ENCODE results near the gene NHERF2. TPM values are rescaled to one million over a fixed set of nuclear protein-coding genes. Genes with fewer than 3 reads are reported as not detected.

Gene NHERF2
- total and polyA plus RNA-seq, 11 donors: 124 to 496 (median 227) TPM

DNA sequence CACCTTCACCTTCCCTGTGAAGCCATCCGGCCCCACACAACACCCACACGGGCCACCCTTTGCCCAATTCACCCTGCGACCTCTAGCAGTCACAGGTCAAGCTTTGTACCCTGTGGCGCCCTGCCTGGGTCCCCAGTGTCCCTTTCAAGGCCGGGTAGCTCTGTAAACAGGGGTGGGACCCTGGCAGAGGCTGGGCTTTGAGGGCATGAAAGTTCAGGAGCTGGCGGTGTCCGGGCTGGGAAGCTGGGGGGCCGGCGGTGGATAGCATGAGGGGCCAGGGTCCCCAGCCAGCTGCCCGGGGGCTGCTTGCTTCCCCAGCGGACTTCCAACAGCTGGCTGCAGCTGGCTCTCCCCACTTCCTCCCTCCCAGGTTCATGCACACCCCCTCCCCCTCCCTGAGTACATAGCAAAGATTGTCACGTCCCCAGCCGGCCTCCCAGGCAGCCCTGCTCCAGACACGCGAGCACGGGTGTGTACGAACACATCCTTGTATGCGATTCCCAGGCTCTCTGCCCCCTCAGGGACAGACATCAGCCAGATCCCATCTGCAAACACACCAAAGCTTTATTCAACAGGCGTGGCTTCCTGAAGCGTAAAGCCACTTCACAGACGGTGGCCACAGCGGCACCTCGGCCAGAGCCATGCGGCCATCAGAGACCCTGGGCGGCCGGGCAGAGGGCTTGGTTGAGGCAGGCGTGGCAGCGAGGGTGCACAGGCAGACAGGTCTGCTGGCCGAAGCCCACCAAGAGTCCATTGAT is 12.8 kb downstream of the NHERF2 start:
- H3K9me3 ChIP-seq: no peaks in the 10 kb centered on the region
- H3K27ac ChIP-seq: peak overlapping the region; percentile 78 to 97 (median 94)
- H3K4me3 ChIP-seq: peak overlapping the region in 10 of 12 donors; percentile 11 to 91 (median 64)
- WGBS, 4 donors: 29 to 57% (median 49%) methylated on average over 10 to 29 of the region's 29 CpGs
- peaks cover 2 to 48% (median 23%) of the 10 kb centered on the region in 9 donors for H3K36me3 ChIP-seq
- peaks cover 11 to 98% (median 88%) of the 10 kb centered on the region in 12 donors for H3K4me1 ChIP-seq
- ATAC-seq (peak; percentile 43 to 69 (median 54)), DNase-seq (peak; percentile 90 to 96 (median 92))
- no peaks in the 10 kb centered on the region for H3K27me3 ChIP-seq
- no peak for TF ChIP-seq POLR2A (IDR thresholded peaks at IDR 0.05)
- TF ChIP-seq, protein P1, sequence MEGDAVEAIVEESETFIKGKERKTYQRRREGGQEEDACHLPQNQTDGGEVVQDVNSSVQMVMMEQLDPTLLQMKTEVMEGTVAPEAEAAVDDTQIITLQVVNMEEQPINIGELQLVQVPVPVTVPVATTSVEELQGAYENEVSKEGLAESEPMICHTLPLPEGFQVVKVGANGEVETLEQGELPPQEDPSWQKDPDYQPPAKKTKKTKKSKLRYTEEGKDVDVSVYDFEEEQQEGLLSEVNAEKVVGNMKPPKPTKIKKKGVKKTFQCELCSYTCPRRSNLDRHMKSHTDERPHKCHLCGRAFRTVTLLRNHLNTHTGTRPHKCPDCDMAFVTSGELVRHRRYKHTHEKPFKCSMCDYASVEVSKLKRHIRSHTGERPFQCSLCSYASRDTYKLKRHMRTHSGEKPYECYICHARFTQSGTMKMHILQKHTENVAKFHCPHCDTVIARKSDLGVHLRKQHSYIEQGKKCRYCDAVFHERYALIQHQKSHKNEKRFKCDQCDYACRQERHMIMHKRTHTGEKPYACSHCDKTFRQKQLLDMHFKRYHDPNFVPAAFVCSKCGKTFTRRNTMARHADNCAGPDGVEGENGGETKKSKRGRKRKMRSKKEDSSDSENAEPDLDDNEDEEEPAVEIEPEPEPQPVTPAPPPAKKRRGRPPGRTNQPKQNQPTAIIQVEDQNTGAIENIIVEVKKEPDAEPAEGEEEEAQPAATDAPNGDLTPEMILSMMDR (IDR thresholded peaks at IDR 0.05): no peak
- intact Hi-C loops (cut with DNase I): no loop called here

DNA sequence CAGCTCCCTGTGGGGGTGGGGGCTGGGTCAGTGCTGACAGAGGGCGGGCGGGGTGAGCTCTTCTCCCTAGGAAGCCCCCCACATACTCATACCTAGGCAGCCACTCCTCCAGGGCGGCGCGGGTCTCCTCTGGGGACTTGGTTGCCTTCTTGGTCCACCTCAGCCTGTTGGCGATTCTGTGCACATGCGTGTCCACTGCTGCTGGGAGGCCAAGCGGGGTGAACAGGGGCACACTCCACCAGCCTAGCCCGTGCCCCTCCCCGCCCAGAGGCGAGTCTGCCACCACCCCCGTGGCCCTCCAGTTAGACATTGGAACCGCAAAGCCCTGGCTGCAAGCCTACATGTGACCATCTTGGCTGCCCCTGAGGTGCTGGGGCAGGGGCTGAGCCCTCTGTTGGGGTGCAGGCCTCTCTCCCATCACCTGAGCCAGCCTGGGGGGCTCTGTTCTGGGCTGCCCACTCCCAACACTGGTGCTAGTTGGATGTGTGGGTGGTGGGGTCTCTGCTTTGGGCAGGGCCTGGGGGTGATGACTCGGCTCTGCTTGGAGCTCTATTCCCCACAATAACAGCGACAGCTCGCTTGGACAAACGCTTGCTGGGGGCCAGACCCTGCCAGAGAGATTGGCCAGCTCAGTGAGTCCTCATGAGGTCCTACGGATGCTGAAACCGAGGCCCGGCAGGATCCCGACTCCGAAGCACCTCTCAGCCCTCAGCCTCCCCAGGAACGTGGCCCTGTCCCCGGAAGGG is 13.5 kb downstream of the NHERF2 start:
- no peak for DNase-seq
- intact Hi-C loops (cut with DNase I): no loop called here

DNA sequence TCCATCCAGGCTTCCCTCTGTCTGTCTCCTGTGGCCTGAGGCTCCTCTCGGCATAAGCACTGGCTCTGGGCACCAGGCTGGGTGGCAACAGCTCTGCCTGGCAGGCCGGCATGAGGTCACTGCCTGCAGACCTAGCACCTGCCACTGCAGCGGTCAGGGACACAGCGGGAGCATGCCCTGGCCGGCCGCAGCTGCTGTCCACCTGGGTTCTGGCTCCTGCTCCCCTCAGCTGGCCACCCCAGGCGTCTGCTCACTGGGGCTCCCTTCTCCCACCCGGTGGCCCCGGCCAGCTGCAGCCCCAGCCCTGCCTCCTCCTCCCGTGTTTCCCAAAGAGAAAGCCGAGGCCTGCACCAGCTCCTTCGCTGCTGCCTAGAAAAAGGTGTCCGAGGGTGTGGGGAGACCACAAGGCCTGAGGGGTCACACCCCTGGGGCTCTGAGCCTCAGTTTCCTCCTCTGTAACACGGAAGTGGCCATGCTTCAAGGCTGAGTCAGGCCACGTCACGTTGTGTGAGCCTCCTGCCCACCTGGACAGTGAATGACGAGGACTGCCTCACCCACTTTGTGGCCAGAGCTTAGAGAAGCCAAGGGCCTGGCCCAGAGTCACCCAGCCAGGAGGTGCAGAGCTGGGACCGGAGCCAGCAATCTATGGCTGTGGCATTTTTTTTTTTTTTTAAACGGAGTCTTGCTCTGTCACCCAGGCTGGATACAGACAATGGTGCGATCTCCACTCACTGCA is 14.3 kb downstream of the NHERF2 start:
- Histone ChIP-seq H3K4me3 (no peak overlapping the region), H3K9me3 (no peaks in the 10 kb centered on the region), H3K36me3 (peaks cover 2 to 35% (median 19%) of the 10 kb centered on the region in 9 donors), H3K27me3 (no peaks in the 10 kb centered on the region), H3K27ac (peak overlapping the region in 11 of 12 donors; percentile 46 to 97 (median 94)), H3K4me1 (peaks cover 12 to 99% (median 81%) of the 10 kb centered on the region in 12 donors)
- WGBS, 4 donors: 55 to 68% (median 66%) methylated on average over 16 to 20 of the region's 20 CpGs
- intact Hi-C loops (cut with DNase I): no loop called here
- no peak for DNase-seq
- ATAC-seq: no peak
- TF ChIP-seq POLR2A (IDR thresholded peaks at IDR 0.05): no peak
- TF ChIP-seq, protein P1 (IDR thresholded peaks at IDR 0.05): no peak

More for the DNA sequence above, 13.5 kb downstream of the NHERF2 start:
- Histone ChIP-seq H3K27me3 (no peaks in the 10 kb centered on the region), H3K4me3 (peak overlapping the region in 6 of 12 donors; percentile 26 to 91 (median 66)), H3K27ac (peak overlapping the region; percentile 46 to 97 (median 94)), H3K9me3 (no peaks in the 10 kb centered on the region), H3K36me3 (peaks cover 2 to 42% (median 23%) of the 10 kb centered on the region in 9 donors), H3K4me1 (peaks cover 11 to 99% (median 86%) of the 10 kb centered on the region in 12 donors)
- no peak for ATAC-seq
- 62 to 69% (median 66%) methylated on average over 8 to 24 of the region's 24 CpGs for WGBS, 4 donors
- TF ChIP-seq, protein P1 (IDR thresholded peaks at IDR 0.05): no peak
- no peak for TF ChIP-seq POLR2A (IDR thresholded peaks at IDR 0.05)
